Breast epithelium (tissue), 4 donors: ENCODE data around the gene HACD1. TPM values are rescaled to one million over a fixed set of nuclear protein-coding genes. Genes with fewer than 3 reads are reported as not detected.
A peak's percentile ranks its signal among the peaks of the same experiment; 100 is the strongest.

ENCODE experiments used
- DNase-seq, 2 donors: peaks; one replicate each; pipeline ENCODE4 v3.0.0-alpha.2; 2019; ENCODE audit warnings: low spot score in 2 of 2
- H3K27ac ChIP-seq, 2 donors: fragments of 200-600 bp; sonication (generic) in 1 of 2; one replicate each; pipeline ENCODE4 v1.5.1; 2016 to 2019; ENCODE audit warnings: mild to moderate bottlenecking in 1 of 2
- H3K27me3 ChIP-seq, 2 donors: fragments of 200-600 bp; sonication (generic) in 1 of 2; one replicate each; pipeline versions ENCODE4 v1.5.1 to v1.6.0; 2017 to 2019; ENCODE audit warnings: control low read depth in 1 of 2, mild to moderate bottlenecking in 1 of 2
- H3K36me3 ChIP-seq: fragments of 200-600 bp; one replicate; pipeline ENCODE4 v1.5.1; 2019
- H3K4me1 ChIP-seq, 2 donors: fragments of 200-600 bp; sonication (generic); one replicate each; pipeline ENCODE4 v1.5.1; 2016 to 2019; ENCODE audit warnings: control low read depth in 1 of 2
- H3K4me3 ChIP-seq, 3 donors: fragments of 200-600 bp; sonication (generic); 1 replicate in 2 of 3; 2 replicates in 1 of 3; pipeline ENCODE4 v1.5.1; 2016 to 2019; ENCODE audit warnings: mild to moderate bottlenecking in 3 of 3, moderate library complexity in 2 of 3
- H3K9me3 ChIP-seq, 2 donors: fragments of 200-600 bp; sonication (generic) in 1 of 2; one replicate each; pipeline ENCODE4 v1.5.1; 2016 to 2019; ENCODE audit warnings: control low read depth in 1 of 2
- POLR2A ChIP-seq: fragments of 450-650 bp; IDR thresholded peaks from one replicate; pipeline ENCODE4 v1.6.1; 2016; ENCODE audit warnings: antibody characterized with exemption, mild to moderate bottlenecking, moderate library complexity
- POLR2AphosphoS5 ChIP-seq, 3 donors: sonication (generic); formaldehyde crosslinking; IDR thresholded peaks; one replicate each; pipeline ENCODE4 v1.6.1; 2017; ENCODE audit warnings: antibody characterized with exemption in 3 of 3
- intact Hi-C: fragments of 100-400 bp; cut with DNase I; formaldehyde crosslinking; loops from one replicate; pipeline ENCODE4 v1.15.1; 2023; ENCODE audit warnings: low total_unique reads
- total RNA-seq, 3 donors: library from RNA; depleted of rRNA; stranded (reverse); fragments of >200 nt; gene quantifications; one replicate each; pipeline ENCODE4 v1.1.0, GENCODE V29; 2016
- TF ChIP-seq, protein P1 (sequence below), 3 donors: fragments of 450-650 bp; IDR thresholded peaks; one replicate each; pipeline ENCODE4 v1.5.1; 2016 to 2017; ENCODE audit warnings: antibody characterized with exemption in 3 of 3, mild to moderate bottlenecking in 3 of 3, moderate library complexity in 3 of 3

HACD1 gene
- total RNA-seq, 3 donors from 2014 or later: 13.1 to 60.3 (median 13.2) TPM

DNA sequence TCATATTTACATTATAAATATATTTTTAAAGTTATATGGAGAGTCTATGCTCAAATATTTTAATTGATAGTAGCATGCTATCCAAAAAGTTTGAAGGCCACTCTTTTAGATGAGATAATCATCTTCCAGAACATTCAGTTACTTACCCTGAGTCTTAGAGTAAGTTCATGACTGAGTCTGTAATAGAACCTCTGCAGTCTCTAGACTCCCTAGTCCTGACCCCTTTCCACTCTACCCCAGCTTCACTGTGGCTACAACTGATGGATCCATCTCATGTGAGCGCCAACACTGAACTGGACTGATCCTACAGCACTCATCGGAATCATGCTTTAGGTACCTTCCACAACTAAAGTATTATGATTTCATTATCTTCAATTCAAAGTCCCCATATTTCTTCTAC lies 10.1 kb downstream of the HACD1 start:
- TF ChIP-seq POLR2AphosphoS5 (IDR thresholded peaks at IDR 0.05) (no peak), POLR2A (no peak)
- TF ChIP-seq, protein P1, sequence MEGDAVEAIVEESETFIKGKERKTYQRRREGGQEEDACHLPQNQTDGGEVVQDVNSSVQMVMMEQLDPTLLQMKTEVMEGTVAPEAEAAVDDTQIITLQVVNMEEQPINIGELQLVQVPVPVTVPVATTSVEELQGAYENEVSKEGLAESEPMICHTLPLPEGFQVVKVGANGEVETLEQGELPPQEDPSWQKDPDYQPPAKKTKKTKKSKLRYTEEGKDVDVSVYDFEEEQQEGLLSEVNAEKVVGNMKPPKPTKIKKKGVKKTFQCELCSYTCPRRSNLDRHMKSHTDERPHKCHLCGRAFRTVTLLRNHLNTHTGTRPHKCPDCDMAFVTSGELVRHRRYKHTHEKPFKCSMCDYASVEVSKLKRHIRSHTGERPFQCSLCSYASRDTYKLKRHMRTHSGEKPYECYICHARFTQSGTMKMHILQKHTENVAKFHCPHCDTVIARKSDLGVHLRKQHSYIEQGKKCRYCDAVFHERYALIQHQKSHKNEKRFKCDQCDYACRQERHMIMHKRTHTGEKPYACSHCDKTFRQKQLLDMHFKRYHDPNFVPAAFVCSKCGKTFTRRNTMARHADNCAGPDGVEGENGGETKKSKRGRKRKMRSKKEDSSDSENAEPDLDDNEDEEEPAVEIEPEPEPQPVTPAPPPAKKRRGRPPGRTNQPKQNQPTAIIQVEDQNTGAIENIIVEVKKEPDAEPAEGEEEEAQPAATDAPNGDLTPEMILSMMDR (IDR thresholded peaks at IDR 0.05): no peak
- no peaks in the 10 kb centered on the region for H3K27me3 ChIP-seq
- intact Hi-C loops: no loop called here
- H3K27ac ChIP-seq: no peak overlapping the region
- no peak for DNase-seq
- H3K4me1 ChIP-seq: no peaks in the 10 kb centered on the region
- H3K4me3 ChIP-seq: no peak overlapping the region
- no peaks in the 10 kb centered on the region for H3K9me3 ChIP-seq
- H3K36me3 ChIP-seq: no peaks in the 10 kb centered on the region

DNA sequence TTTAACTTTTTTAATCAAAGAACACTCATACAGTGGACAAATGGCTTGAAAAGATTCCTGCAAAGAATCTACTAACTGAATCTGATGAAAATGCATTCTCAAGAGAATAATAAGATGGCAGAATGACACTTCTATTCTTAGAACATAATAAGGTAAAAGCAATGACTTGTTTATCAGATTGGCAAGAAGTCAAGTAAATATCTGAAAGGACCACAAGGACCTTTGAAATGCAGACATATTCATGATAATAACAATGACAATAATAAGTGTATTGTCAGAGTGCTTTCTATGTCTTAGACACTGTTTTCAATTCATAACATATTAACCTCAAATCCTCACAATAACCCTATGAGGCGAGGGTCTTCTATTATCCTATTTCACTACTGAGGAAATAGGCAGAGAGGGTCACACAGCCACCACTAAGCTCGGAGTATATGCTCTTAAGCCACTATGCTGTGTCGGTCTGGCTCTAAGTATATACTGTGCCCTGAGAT lies 10.6 kb downstream of the HACD1 start:
- Histone ChIP-seq H3K9me3 (no peaks in the 10 kb centered on the region), H3K27me3 (no peaks in the 10 kb centered on the region), H3K4me1 (no peaks in the 10 kb centered on the region), H3K27ac (no peak overlapping the region), H3K4me3 (no peak overlapping the region), H3K36me3 (no peaks in the 10 kb centered on the region)
- DNase-seq: no peak
- intact Hi-C loops: no loop called here
- TF ChIP-seq POLR2AphosphoS5 (IDR thresholded peaks at IDR 0.05) (no peak), POLR2A (no peak)
- TF ChIP-seq, protein P1 (IDR thresholded peaks at IDR 0.05): no peak

DNA sequence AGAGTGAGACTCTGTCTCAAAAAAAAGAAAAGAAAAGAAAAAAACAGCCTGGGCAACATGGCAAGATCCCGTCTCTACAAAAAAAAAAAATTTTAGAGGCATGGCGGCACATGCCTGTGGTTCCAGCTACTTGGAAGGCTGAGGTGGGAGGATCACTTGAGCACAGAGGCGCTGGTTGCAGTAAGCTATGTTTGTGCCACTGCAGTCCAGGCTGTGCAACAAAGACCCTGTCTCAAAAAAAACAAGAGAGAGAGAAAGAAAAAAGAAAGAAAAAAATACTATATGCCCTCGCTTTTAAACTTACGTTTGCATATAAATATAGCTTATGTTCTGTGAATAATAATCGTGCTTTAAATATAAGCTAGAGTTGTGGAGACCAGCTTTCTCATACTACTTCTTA lies 11.2 kb downstream of the HACD1 start:
- Histone ChIP-seq H3K4me3 (no peak overlapping the region), H3K27me3 (no peaks in the 10 kb centered on the region), H3K27ac (no peak overlapping the region), H3K4me1 (no peaks in the 10 kb centered on the region), H3K36me3 (no peaks in the 10 kb centered on the region), H3K9me3 (no peaks in the 10 kb centered on the region)
- DNase-seq: no peak
- intact Hi-C loops: no loop called here
- TF ChIP-seq POLR2A (no peak), POLR2AphosphoS5 (IDR thresholded peaks at IDR 0.05) (no peak)
- TF ChIP-seq, protein P1 (IDR thresholded peaks at IDR 0.05): no peak

DNA sequence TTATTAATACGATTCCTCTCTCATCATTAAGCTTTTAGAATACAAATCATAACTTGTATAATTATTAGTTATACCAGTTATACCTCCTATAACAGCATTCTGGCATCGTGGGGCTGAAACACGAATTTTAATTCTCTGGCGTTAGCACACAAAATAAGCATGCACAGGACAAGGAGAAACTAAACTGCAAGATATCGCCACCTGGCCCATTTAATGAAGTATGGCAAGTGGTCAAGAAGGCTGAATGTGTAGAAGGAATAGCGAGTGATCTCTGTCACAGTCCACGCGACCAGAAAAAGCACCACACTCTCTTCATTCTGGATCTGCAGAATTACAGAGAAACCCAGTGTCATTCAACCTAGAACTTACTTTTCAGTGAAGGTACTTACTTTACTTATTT lies 18.1 kb downstream of the HACD1 start:
- DNase-seq: no peak
- intact Hi-C loops: no loop called here
- Histone ChIP-seq H3K36me3 (no peaks in the 10 kb centered on the region), H3K9me3 (no peaks in the 10 kb centered on the region), H3K4me1 (no peaks in the 10 kb centered on the region), H3K27ac (no peak overlapping the region), H3K4me3 (no peak overlapping the region), H3K27me3 (no peaks in the 10 kb centered on the region)
- no peak for TF ChIP-seq POLR2A
- TF ChIP-seq POLR2AphosphoS5 (IDR thresholded peaks at IDR 0.05): no peak
- TF ChIP-seq, protein P1 (IDR thresholded peaks at IDR 0.05): peak in 1 of 3 donors; percentile 22

DNA sequence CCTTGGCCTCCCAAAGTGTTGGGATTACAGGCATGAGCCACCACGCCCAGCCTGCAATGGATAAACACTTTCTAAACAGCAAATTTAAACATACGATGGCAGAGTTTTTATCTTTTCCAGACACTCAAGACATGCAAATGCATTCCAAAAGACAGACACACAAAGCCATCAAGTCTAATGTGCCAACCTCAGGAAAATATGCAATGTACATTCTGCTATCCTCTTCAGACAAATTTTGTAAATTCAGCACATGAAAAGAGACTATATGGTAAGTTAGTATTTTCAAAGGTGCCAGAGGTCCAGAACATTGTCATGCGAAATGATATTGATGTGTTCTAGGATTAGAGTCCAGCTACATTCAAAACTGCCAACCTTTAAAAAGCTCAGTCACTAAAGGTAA lies 19.8 kb downstream of the HACD1 start:
- no peak for DNase-seq
- intact Hi-C loops: no loop called here
- Histone ChIP-seq H3K36me3 (no peaks in the 10 kb centered on the region), H3K9me3 (no peaks in the 10 kb centered on the region), H3K27me3 (no peaks in the 10 kb centered on the region), H3K4me1 (no peaks in the 10 kb centered on the region), H3K27ac (no peak overlapping the region), H3K4me3 (no peak overlapping the region)
- no peak for TF ChIP-seq POLR2AphosphoS5 (IDR thresholded peaks at IDR 0.05)
- TF ChIP-seq, protein P1 (IDR thresholded peaks at IDR 0.05): no peak
- TF ChIP-seq POLR2A: no peak
